Adipose tissue (tissue), 3 donors: ENCODE measurements around the gene CAMTA1. TPM values are rescaled to one million over a fixed set of nuclear protein-coding genes. Genes with fewer than 3 reads are reported as not detected.
"Not testable (repeated sequence)": the region's sequence is repeated elsewhere in the genome, so short reads cannot be mapped to it uniquely, and the experiment has no call there.

Experiments
- H3K27ac ChIP-seq: one replicate; pipeline ENCODE4 v1.5.1; 2013; ENCODE audit warnings: low read depth, low read length
- WGBS, 3 donors: extraction: QIAGEN DNeasy Blood & Tissue Kit; methylation state at CpG; one replicate each; pipeline ENCODE4 v1.1.7; 2013; 5-methylcytosine and 5-hydroxymethylcytosine counted together
- polyA plus RNA-seq, 3 donors: library from polyadenylated mRNA; stranded (reverse); fragments of 200-250 nt; gene quantifications; one replicate each; pipeline ENCODE4 v1.2.3, GENCODE V29; 2013
- donor health status: healthy with polysubstance abuse.
- donor health status: Bipolar disorder and iron deficiency.
- donor health status: healthy.

The CAMTA1 gene
- polyA plus RNA-seq, 3 donors, result 25.7 to 111 (median 60.2) TPM

DNA sequence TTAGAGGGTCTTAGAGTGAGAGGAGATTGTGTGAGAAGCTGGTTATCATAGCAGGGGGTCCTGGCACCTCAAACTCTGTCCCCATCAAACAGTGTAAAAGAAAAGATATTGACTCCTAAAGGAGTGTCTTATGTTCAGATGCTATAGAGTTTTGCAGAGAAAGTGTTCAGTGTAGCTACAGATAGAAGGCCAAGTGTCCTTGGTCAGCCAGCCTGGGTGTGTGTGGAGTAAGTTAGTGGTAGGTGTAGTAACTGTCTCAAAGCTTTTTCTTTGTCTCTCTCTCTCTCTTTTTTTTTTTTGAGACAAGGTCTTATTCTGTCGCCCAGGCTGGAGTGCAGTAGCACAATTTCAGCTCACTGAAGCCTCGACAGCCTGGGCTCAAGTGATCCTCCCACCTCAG is 17.2 kb downstream of the CAMTA1 start:
- no peak overlapping the region for H3K27ac ChIP-seq

GRCh38 chr1:6802893-6803292 is 17.6 kb downstream of the CAMTA1 start:
- H3K27ac ChIP-seq, result no peak overlapping the region
- WGBS, 3 donors, result 85 to 94% (median 92%) methylated on average over 8 of the region's 8 CpGs

More for the DNA sequence above, 17.2 kb downstream of the CAMTA1 start:
- WGBS, 3 donors, result 74 to 100% (median 100%) methylated on average over 2 of the region's 2 CpGs

DNA sequence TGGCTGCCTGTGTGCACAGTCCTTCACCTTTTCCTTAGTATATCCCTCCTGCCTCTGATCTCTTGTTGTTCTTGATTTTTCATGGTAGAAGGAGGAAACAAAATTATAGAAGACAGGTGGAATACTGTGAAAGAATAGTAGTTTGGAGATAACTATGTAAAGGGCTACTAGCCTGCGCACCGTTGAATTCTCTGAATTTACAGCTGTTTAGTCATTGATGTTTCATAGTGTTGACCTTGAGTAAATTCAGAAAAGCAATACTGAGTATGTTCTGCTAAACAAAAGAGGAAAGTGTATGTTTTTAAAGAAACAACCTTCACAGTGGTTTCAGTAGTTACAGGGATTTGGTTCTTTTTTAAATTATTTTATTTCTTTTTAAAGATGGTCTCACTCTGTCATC is 18.1 kb downstream of the CAMTA1 start:
- 43 to 97% (median 94%) methylated on average over 2 of the region's 2 CpGs for WGBS, 3 donors
- H3K27ac ChIP-seq, result no peak overlapping the region

DNA sequence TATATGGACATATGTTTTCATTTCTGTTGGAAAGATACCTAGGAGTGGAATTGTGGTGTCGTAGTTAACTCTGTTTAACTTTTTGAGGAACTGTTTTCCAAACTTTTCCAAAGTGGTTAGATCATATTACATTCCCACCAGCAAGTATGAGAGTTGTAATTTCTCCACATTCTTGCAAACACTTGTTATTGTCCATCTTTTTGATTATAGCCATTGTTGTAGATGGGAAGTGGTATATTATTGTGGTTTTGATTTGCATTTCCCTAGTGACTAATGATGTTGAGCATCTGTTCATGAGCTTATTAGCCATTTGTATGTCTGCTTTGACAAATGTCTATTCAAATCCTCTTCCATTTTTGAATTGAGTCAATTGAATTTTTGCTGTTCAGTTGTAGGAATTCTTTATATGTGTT is 19.8 kb downstream of the CAMTA1 start:
- 91 to 92% (median 92%) methylated on average over 1 of the region's 1 CpG for WGBS, 3 donors
- no peak overlapping the region for H3K27ac ChIP-seq

DNA sequence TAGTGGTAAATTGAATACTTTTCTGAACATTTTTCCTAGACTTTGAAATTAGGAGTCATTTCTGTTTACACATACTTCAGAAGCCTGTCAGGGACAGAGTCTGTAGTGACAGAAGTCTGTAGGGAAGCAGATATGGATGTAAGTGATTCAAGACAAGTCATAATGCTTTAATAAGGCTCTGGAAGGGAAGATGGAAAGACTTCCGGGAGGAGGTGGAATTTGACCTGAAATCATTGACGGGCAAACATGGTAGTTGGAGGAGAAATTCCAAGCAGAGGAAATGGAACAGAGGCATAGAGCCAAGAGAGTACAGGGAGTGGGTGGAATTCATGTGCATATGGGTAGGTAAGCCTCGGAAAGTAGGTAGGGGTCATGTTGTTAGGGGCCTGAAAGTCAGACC is 22.5 kb downstream of the CAMTA1 start:
- WGBS, 3 donors, result 32 to 82% (median 76%) methylated on average over 3 of the region's 3 CpGs
- H3K27ac ChIP-seq, result no peak overlapping the region

DNA sequence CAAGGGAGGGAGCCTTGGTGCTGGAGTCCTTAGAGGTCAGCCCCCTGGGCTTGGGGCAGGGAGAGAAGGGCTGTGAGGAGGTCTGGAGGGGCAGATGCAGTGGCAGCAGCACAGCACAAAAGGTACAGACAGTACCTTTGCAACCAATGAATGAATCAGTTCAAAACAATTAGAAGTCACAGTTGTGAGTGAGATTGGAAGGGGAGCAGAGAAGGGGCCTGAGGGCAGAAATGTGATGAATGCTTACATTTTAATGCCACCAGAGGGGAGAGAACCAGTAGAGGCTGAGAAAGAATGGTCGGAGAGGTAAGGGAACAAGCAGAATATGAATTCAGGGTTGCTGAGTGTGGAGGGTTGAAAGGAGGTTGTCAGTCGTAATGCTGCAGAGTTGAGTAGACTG is 24.2 kb downstream of the CAMTA1 start:
- no peak overlapping the region for H3K27ac ChIP-seq
- 95 to 100% (median 96%) methylated on average over 2 of the region's 2 CpGs for WGBS, 3 donors

- H3K27ac ChIP-seq, result not testable (repeated sequence)
- WGBS, 3 donors, result 95 to 97% (median 95%) methylated on average over 15 of the region's 15 CpGs
These were observed 25.0 kb downstream of the CAMTA1 start for GRCh38 chr1:6810146-6810734.

DNA sequence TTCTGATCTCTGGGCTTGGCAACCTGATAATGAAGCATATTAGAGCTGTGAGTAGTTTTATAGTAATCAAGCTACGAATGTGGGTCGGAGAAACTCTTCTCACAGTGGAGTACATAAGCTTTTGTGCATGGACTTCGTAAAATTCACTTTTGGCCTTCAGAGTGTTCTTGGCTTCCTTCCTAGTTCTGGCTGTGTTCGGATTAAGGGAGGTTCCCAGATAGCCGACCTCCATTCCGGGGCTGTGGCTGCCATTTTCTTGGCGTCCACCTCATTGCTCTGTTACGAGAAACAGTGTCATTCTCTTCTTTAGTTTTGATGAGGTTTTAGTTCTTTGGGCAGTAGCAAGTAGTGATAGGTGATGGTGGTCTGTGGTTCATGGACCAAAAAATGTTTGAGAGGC is 26.3 kb downstream of the CAMTA1 start:
- no peak overlapping the region for H3K27ac ChIP-seq
- 52 to 62% (median 60%) methylated on average over 8 of the region's 8 CpGs for WGBS, 3 donors

DNA sequence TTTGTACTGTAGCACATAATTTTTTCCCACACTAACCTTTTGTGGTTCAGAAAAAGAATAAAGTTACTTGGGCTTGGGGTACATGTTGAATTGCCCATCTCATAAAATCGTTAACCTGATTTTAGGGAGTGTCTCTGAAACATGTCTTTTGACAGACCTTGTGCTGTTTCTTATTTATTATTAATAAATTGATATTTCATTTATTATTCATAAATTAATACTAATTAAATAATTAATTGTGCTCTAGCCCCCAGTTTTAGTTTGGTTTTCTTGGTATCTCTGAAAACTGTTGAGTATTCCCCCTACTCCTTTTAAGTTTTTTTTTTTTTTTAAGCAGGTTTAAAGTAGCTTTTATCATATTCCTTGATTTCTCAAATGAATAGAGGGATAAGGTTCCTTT is 27.9 kb downstream of the CAMTA1 start:
- 87 to 90% (median 88%) methylated on average over 1 of the region's 1 CpG for WGBS, 3 donors
- H3K27ac ChIP-seq, result no peak overlapping the region

GRCh38 chr1:6815726-6816125 is 30.5 kb downstream of the CAMTA1 start:
- no peak overlapping the region for H3K27ac ChIP-seq
- WGBS, 3 donors, result 84 to 88% (median 85%) methylated on average over 2 of the region's 2 CpGs

DNA sequence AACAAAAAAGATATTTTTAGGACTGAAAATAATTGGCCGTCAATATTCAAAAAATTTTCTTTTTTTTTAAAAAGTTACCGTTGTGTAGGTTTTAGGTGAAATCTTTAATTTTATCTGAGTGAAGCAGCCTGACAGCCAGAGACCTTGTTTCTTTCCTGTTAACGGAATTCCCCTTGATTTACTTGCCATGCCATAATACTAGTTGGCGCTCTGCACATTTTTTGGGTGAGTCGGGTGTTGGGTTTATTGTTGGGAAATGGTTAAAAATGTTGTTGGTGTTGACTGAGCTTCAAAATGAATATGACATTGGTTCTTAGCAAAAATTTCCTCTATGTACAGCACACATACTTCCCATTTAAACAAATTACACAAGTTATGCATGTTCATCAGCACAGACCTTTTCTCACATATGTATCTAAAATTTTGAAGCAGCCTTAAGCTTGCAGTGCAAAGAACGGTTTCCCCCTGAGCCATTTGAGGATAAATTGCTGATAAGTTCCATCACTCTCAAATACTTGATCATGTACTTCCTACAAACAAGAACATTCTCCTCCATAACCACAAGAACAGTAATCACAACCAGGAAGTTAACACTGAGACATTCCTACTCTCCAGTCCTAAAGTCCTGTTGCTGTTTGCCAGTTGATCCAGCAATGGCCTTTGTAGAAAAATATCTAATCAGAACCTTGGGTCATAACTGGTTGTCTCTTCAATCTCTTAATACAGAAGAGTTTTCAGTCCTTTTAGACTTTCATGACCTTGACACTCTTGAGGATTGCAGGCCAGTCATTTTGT is 34.2 kb downstream of the CAMTA1 start:
- WGBS, 3 donors, result 60 to 83% (median 63%) methylated on average over 6 of the region's 6 CpGs
- no peak overlapping the region for H3K27ac ChIP-seq

GRCh38 chr1:6820899-6821298 is 35.6 kb downstream of the CAMTA1 start:
- WGBS, 3 donors, result 41 to 73% (median 72%) methylated on average over 2 of the region's 2 CpGs
- no peak overlapping the region for H3K27ac ChIP-seq

- H3K27ac ChIP-seq, result no peak overlapping the region
- 39 to 80% (median 72%) methylated on average over 10 of the region's 10 CpGs for WGBS, 3 donors
These were observed 37.5 kb downstream of the CAMTA1 start for GRCh38 chr1:6822530-6823359.

DNA sequence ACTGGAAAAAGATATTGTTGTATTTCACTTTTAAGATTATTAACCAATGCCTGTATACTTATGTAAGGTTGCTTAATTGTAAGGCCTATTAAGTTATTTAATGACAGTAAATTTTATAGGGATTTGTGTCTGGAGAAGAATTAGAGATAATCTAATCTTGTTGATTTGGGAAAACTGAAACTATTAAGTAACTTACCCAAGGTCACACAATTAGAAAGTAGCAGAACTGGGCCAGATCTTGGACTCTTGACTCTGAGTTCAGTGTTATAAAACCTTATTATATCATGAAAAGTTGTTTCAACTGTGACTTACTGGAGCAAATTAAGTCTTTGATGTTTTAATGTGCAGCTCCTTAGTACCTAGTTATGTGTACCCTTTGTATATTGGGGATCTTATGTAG is 38.5 kb downstream of the CAMTA1 start:
- no peak overlapping the region for H3K27ac ChIP-seq

- WGBS, 3 donors, result 75 to 86% (median 85%) methylated on average over 6 of the region's 6 CpGs
- no peak overlapping the region for H3K27ac ChIP-seq
These were observed 39.6 kb downstream of the CAMTA1 start for GRCh38 chr1:6824665-6825368.

DNA sequence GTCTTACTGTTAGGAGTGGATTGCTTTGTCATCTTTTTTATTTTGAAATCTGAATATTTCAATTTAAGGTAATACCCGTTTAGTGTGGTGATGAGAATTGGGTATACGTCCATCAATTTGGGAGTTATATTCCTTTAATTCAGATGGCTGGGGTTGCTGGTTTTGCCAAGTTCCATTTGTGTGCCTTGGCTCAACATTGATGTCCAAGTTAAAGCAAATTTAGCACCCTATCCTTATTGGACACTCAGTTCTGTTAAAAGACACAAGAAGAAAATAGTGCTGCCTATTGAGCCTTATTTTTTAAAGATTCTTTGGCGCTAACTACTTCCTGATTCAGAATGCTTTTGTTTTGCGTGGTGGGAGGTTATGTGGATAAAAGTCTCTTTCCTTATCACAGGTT is 40.6 kb downstream of the CAMTA1 start:
- no peak overlapping the region for H3K27ac ChIP-seq
- 51 to 85% (median 81%) methylated on average over 4 of the region's 4 CpGs for WGBS, 3 donors

- H3K27ac ChIP-seq, result no peak overlapping the region
- 81 to 88% (median 86%) methylated on average over 3 of the region's 3 CpGs for WGBS, 3 donors
These were observed 41.8 kb downstream of the CAMTA1 start for GRCh38 chr1:6827079-6827478.

DNA sequence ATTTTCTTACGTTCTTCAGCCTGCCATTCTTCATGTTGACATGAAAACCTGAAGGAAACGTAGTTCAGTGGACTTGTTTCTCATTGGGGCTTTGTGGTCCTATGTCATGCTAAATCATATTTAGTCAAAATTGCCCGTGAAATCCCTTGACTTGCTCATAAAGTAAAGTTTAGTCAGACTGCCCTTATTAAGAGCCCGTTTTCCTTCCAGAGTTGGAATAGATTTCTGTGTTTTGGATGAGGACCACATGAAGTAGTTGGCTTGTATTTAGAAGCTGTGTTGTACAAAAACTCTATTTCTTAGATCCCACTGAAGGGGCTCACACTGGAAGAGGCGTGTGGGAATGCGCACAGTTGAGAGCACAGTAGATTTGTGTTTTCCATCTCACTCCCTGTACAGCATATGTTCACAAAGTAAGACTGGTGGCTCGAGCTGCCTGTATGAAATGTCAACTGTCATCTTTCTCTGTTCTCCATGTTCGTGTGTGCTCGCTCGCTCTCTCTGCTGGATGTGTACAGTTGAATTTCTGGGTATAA is 42.4 kb downstream of the CAMTA1 start:
- WGBS, 3 donors, result 87 to 94% (median 89%) methylated on average over 10 of the region's 10 CpGs

More for the DNA sequence above, 42.4 kb downstream of the CAMTA1 start:
- no peak overlapping the region for H3K27ac ChIP-seq
